ENCODE measurements around the gene IRX1. TPM values are rescaled to one million over a fixed set of nuclear protein-coding genes. Genes with fewer than 3 reads are reported as not detected.

The IRX1 gene
- total RNA-seq, 1 donor: 1.4 TPM

- Histone ChIP-seq H2AFZ (ENCODE audit: low read length) (no peak overlapping the region), H3K79me2 (ENCODE audit: insufficient read depth, low read length) (no peaks in the 10 kb centered on the region), H3K27me3 (ENCODE audit: insufficient read depth, low read length) (no peaks in the 10 kb centered on the region), H3K9me3 (ENCODE audit: low read depth, low read length) (no peaks in the 10 kb centered on the region), H3K4me2 (ENCODE audit: insufficient read depth, low read length) (no peak overlapping the region), H3K27ac (ENCODE audit: low read depth, low read length) (no peak overlapping the region), H3K4me3 (ENCODE audit: insufficient read depth, low read length) (no peak overlapping the region), H4K20me1 (ENCODE audit: insufficient read depth, low read length) (no peaks in the 10 kb centered on the region), H3K4me1 (ENCODE audit: insufficient read depth, low read length) (no peaks in the 10 kb centered on the region), H3K36me3 (ENCODE audit: insufficient read depth, low read length) (no peaks in the 10 kb centered on the region)
- no peak for DNase-seq (ENCODE audit: insufficient read length, low spot score, missing footprints)
- TF ChIP-seq CTCF (IDR thresholded peaks at IDR 0.05; ENCODE audit: extremely low read depth, low read depth, low read length): no peak
These were observed 13.6 kb downstream of the IRX1 start for GRCh38 chr5:3609120-3609681.

GRCh38 chr5:3612591-3613042, 17.0 kb downstream of the IRX1 start:
- Histone ChIP-seq H3K4me1 (ENCODE audit: insufficient read depth, low read length) (no peaks in the 10 kb centered on the region), H3K9me3 (ENCODE audit: low read depth, low read length) (no peaks in the 10 kb centered on the region), H4K20me1 (ENCODE audit: insufficient read depth, low read length) (no peaks in the 10 kb centered on the region), H3K36me3 (ENCODE audit: insufficient read depth, low read length) (no peaks in the 10 kb centered on the region), H3K27me3 (ENCODE audit: insufficient read depth, low read length) (no peaks in the 10 kb centered on the region), H3K4me2 (ENCODE audit: insufficient read depth, low read length) (no peak overlapping the region), H2AFZ (ENCODE audit: low read length) (no peak overlapping the region), H3K79me2 (ENCODE audit: insufficient read depth, low read length) (no peaks in the 10 kb centered on the region), H3K4me3 (ENCODE audit: insufficient read depth, low read length) (no peak overlapping the region), H3K27ac (ENCODE audit: low read depth, low read length) (no peak overlapping the region)
- no peak for DNase-seq (ENCODE audit: insufficient read length, low spot score, missing footprints)
- TF ChIP-seq CTCF (IDR thresholded peaks at IDR 0.05; ENCODE audit: extremely low read depth, low read depth, low read length): no peak

GRCh38 chr5:3613726-3614125, 18.1 kb downstream of the IRX1 start:
- TF ChIP-seq CTCF (IDR thresholded peaks at IDR 0.05; ENCODE audit: extremely low read depth, low read depth, low read length): no peak
- H4K20me1 ChIP-seq (ENCODE audit: insufficient read depth, low read length): no peaks in the 10 kb centered on the region
- no peaks in the 10 kb centered on the region for H3K9me3 ChIP-seq (ENCODE audit: low read depth, low read length)
- H3K4me2 ChIP-seq (ENCODE audit: insufficient read depth, low read length): no peak overlapping the region
- H3K27ac ChIP-seq (ENCODE audit: low read depth, low read length): no peak overlapping the region
- H3K4me3 ChIP-seq (ENCODE audit: insufficient read depth, low read length): no peak overlapping the region
- no peak for DNase-seq (ENCODE audit: insufficient read length, low spot score, missing footprints)
- H3K36me3 ChIP-seq (ENCODE audit: insufficient read depth, low read length): no peaks in the 10 kb centered on the region
- H3K4me1 ChIP-seq (ENCODE audit: insufficient read depth, low read length): no peaks in the 10 kb centered on the region
- no peaks in the 10 kb centered on the region for H3K27me3 ChIP-seq (ENCODE audit: insufficient read depth, low read length)
- H2AFZ ChIP-seq (ENCODE audit: low read length): no peak overlapping the region
- no peaks in the 10 kb centered on the region for H3K79me2 ChIP-seq (ENCODE audit: insufficient read depth, low read length)

- no peak overlapping the region for H3K27ac ChIP-seq (ENCODE audit: low read depth, low read length)
- no peak overlapping the region for H3K4me2 ChIP-seq (ENCODE audit: insufficient read depth, low read length)
- no peaks in the 10 kb centered on the region for H3K4me1 ChIP-seq (ENCODE audit: insufficient read depth, low read length)
- H3K27me3 ChIP-seq (ENCODE audit: insufficient read depth, low read length): no peaks in the 10 kb centered on the region
- H4K20me1 ChIP-seq (ENCODE audit: insufficient read depth, low read length): no peaks in the 10 kb centered on the region
- no peak overlapping the region for H2AFZ ChIP-seq (ENCODE audit: low read length)
- no peaks in the 10 kb centered on the region for H3K36me3 ChIP-seq (ENCODE audit: insufficient read depth, low read length)
- H3K79me2 ChIP-seq (ENCODE audit: insufficient read depth, low read length): no peaks in the 10 kb centered on the region
- no peak overlapping the region for H3K4me3 ChIP-seq (ENCODE audit: insufficient read depth, low read length)
- DNase-seq (ENCODE audit: insufficient read length, low spot score, missing footprints): no peak
- no peaks in the 10 kb centered on the region for H3K9me3 ChIP-seq (ENCODE audit: low read depth, low read length)
- TF ChIP-seq CTCF (IDR thresholded peaks at IDR 0.05; ENCODE audit: extremely low read depth, low read depth, low read length): no peak
These were observed 19.6 kb downstream of the IRX1 start for GRCh38 chr5:3615217-3615616.
